DMS79 treated with DMSO at 0.1 percent for 48 hours (cell line): ENCODE results near the gene SMIM28.
A peak's percentile ranks its signal among the peaks of the same experiment; 100 is the strongest.
"Not testable (repeated sequence)": the region's sequence is repeated elsewhere in the genome, so short reads cannot be mapped to it uniquely, and the experiment has no call there.

Experiments used
- DNase-seq: peaks from one replicate; lab custom pipeline; 2025; lab: John Stamatoyannopoulos, UW

Gene SMIM28

GRCh38 chr6:138405816-138406413 lies 28.2 kb downstream of the SMIM28 start:
- DNase-seq: peak; percentile 95

GRCh38 chr6:138406443-138406842 lies 28.7 kb downstream of the SMIM28 start:
- DNase-seq: peak; percentile 85

GRCh38 chr6:138410048-138410735 lies 32.5 kb downstream of the SMIM28 start:
- no peak for DNase-seq

- no peak for DNase-seq
Measured at GRCh38 chr6:138410972-138411880, 33.5 kb downstream of the SMIM28 start.

GRCh38 chr6:138415125-138415524 lies 37.4 kb downstream of the SMIM28 start:
- DNase-seq: no peak

GRCh38 chr6:138416206-138416605 lies 38.5 kb downstream of the SMIM28 start:
- no peak for DNase-seq

GRCh38 chr6:138417493-138418117 lies 39.9 kb downstream of the SMIM28 start:
- no peak for DNase-seq

GRCh38 chr6:138418118-138418742 lies 40.5 kb downstream of the SMIM28 start:
- DNase-seq: no peak

GRCh38 chr6:138419766-138420165 lies 42.1 kb downstream of the SMIM28 start:
- DNase-seq: no peak

GRCh38 chr6:138420356-138420755 lies 42.7 kb downstream of the SMIM28 start:
- no peak for DNase-seq

- no peak for DNase-seq
Measured at GRCh38 chr6:138421089-138421488, 43.4 kb downstream of the SMIM28 start.

- DNase-seq: no peak
Measured at GRCh38 chr6:138421608-138422007, 43.9 kb downstream of the SMIM28 start.

- no peak for DNase-seq
Measured at GRCh38 chr6:138422861-138423260, 45.2 kb downstream of the SMIM28 start.

- DNase-seq: no peak
Measured at GRCh38 chr6:138424004-138424904, 46.5 kb downstream of the SMIM28 start.

- DNase-seq: not testable (repeated sequence)
Measured at GRCh38 chr6:138425256-138425655, 47.6 kb downstream of the SMIM28 start.

GRCh38 chr6:138426500-138427123 lies 48.9 kb downstream of the SMIM28 start:
- no peak for DNase-seq

- no peak for DNase-seq
Measured at GRCh38 chr6:138427701-138428100, 50.0 kb downstream of the SMIM28 start.

GRCh38 chr6:138428944-138429598 lies 51.4 kb downstream of the SMIM28 start:
- peak; percentile 42 for DNase-seq

- DNase-seq: no peak
Measured at GRCh38 chr6:138429761-138430160, 52.1 kb downstream of the SMIM28 start.
